Left lung (tissue), 10 donors: Measurements from ENCODE around the gene GRIK5. TPM values are rescaled to one million over a fixed set of nuclear protein-coding genes. Genes with fewer than 3 reads are reported as not detected.
A peak's percentile ranks its signal among the peaks of the same experiment; 100 is the strongest.
"Not testable (repeated sequence)": the region's sequence is repeated elsewhere in the genome, so short reads cannot be mapped to it uniquely, and the experiment has no call there.

Source experiments
- ATAC-seq: fragments of 200-7000 bp; cut with Tn5 transposase; one replicate; pipeline ENCODE4 v1.9.1; 2020; ENCODE audit warnings: moderate library complexity
- DNase-seq, 4 donors: peaks; one replicate each; pipeline ENCODE4 v3.0.0-alpha.2; 2013 to 2020
- H3K27ac ChIP-seq, 2 donors: fragments of 200-600 bp; sonication (generic) in 1 of 2; one replicate each; pipeline versions ENCODE4 v1.5.0 to v1.8.0; 2020 to 2021
- H3K27me3 ChIP-seq, 2 donors: fragments of 200-600 bp; sonication (generic) in 1 of 2; one replicate each; pipeline versions ENCODE4 v1.5.0 to v1.8.0; 2020 to 2021
- H3K36me3 ChIP-seq, 2 donors: fragments of 200-600 bp; sonication (generic) in 1 of 2; one replicate each; pipeline versions ENCODE4 v1.5.0 to v1.8.0; 2020 to 2021
- H3K4me1 ChIP-seq, 2 donors: fragments of 200-600 bp; one replicate each; pipeline ENCODE4 v1.8.0; 2021
- H3K4me3 ChIP-seq, 2 donors: fragments of 200-600 bp; sonication (generic) in 1 of 2; one replicate each; pipeline versions ENCODE4 v1.5.0 to v1.8.0; 2020 to 2021; ENCODE audit warnings: mild to moderate bottlenecking in 1 of 2
- H3K9me3 ChIP-seq, 2 donors: fragments of 200-600 bp; sonication (generic) in 1 of 2; one replicate each; pipeline versions ENCODE4 v1.5.0 to v1.8.0; 2020 to 2021
- intact Hi-C, 2 donors: fragments of 100-400 bp; cut with DNase I; formaldehyde crosslinking; loops; one replicate each; pipeline versions ENCODE4 v1.11.2 to v1.14.2; 2022
- polyA plus RNA-seq, 6 donors: library from polyadenylated mRNA; unstranded; fragments of 120-200 nt; gene quantifications; one replicate each; pipeline ENCODE4 v1.2.1, GENCODE V29; 2013; ENCODE audit not compliant: insufficient read length in 6 of 6
- total RNA-seq, 2 donors: library from RNA; stranded (reverse); fragmentation: NEBNext Ultra II Directional; extraction: Animal tissue kit (Norgen Biotek cat#: 25700); gene quantifications; one replicate each; pipeline ENCODE4 v1.2.1, GENCODE V29; 2021
- TF ChIP-seq, protein P1 (sequence below), 2 donors: fragments of 200-600 bp; sonication (generic) in 1 of 2; IDR thresholded peaks; one replicate each; pipeline versions ENCODE4 v1.5.0 to v1.8.0; 2021; ENCODE audit warnings: antibody characterized with exemption in 2 of 2
- donor health status: DM: no; HTN: yes; CAD: no.
- donor health status: DM: no; HTN: no; CAD: no.

Gene GRIK5
- total and polyA plus RNA-seq, 8 donors = 0.29 to 11.6 (median 4.6) TPM

GRCh38 chr19:42110658-42111057 lies 40.7 kb upstream of the GRIK5 start:
- TF ChIP-seq, protein P1, sequence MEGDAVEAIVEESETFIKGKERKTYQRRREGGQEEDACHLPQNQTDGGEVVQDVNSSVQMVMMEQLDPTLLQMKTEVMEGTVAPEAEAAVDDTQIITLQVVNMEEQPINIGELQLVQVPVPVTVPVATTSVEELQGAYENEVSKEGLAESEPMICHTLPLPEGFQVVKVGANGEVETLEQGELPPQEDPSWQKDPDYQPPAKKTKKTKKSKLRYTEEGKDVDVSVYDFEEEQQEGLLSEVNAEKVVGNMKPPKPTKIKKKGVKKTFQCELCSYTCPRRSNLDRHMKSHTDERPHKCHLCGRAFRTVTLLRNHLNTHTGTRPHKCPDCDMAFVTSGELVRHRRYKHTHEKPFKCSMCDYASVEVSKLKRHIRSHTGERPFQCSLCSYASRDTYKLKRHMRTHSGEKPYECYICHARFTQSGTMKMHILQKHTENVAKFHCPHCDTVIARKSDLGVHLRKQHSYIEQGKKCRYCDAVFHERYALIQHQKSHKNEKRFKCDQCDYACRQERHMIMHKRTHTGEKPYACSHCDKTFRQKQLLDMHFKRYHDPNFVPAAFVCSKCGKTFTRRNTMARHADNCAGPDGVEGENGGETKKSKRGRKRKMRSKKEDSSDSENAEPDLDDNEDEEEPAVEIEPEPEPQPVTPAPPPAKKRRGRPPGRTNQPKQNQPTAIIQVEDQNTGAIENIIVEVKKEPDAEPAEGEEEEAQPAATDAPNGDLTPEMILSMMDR (IDR thresholded peaks at IDR 0.05) = no peak
- H3K4me3 ChIP-seq = no peak overlapping the region
- no peak overlapping the region for H3K27ac ChIP-seq
- DNase-seq (no peak), ATAC-seq (no peak)
- peaks cover 0 to 9% of the 10 kb centered on the region in 2 donors for H3K27me3 ChIP-seq
- no peaks in the 10 kb centered on the region for H3K4me1 ChIP-seq
- intact Hi-C loops = no loop called here
- H3K36me3 ChIP-seq = no peaks in the 10 kb centered on the region
- H3K9me3 ChIP-seq = no peaks in the 10 kb centered on the region

DNA sequence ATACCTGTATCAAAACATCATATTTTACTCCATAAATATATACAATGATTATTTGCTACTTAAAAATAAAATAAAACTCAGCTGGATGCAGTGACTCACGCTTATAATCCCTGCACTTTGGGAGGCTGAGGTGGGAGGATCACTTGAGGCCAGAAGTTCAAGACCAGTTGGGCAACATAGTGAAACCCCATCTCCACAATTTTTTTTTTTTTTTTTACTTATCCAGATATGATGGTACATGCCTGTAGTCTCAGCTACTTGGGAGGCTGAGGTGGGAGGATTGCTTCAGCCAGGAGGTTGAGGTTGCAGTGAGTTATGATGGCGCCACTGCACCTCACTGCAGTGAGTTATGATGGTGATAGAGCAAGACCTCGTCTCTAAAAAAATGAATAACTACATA lies 39.9 kb upstream of the GRIK5 start:
- Histone ChIP-seq H3K27ac (no peak overlapping the region), H3K9me3 (no peaks in the 10 kb centered on the region), H3K4me1 (no peaks in the 10 kb centered on the region), H3K4me3 (no peak overlapping the region), H3K27me3 (peaks cover 5 to 14% of the 10 kb centered on the region in 2 donors), H3K36me3 (no peaks in the 10 kb centered on the region)
- TF ChIP-seq, protein P1 (IDR thresholded peaks at IDR 0.05) = no peak
- intact Hi-C loops = no loop called here
- ATAC-seq = no peak
- no peak for DNase-seq

DNA sequence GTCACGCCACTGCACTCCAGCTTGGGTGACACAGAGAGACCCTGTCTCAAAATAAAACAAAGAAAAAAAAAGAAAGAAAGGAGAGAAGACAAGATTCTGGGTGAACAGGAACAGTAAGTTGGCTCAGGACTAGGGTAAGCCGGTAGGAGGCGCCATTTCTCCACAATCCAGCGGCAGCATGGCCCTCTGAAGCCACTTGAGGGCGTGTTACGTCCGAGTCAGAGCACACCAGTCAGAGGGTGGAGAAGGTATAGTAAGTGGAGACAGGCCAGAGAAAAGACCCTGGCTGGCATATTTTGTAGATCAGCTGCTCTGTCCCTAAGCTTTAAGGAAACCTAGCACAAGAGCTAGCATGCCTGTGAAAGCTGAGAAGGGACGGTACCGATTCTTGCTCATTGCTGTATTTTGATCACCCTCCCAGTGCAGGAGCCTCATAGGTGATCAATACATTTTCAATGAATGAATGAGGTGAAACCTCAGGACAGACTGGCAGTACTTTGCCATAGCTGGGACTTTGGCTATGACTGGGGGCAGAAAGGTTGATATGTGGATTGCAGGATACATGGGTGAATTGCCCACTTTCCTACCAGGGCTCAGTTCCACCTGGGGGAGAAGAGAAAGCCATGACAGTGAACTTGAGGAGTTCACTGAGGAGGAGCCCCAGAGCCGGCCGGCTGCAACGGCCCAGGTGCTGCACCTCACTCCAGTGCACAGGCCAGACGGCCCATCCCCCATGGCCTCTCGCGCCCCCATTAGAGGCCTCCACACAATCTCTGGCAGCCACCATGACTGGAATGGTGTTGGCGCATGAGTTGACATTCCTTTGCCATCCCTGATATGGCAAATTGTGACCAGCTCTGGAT lies 38.8 kb upstream of the GRIK5 start:
- H3K4me3 ChIP-seq = no peak overlapping the region
- DNase-seq = peak in 3 of 4 donors; percentile 73 to 90 (median 85)
- TF ChIP-seq, protein P1 (IDR thresholded peaks at IDR 0.05) = peak; percentile 93 to 94
- ATAC-seq = peak; percentile 99
- no peaks in the 10 kb centered on the region for H3K4me1 ChIP-seq
- H3K9me3 ChIP-seq = no peaks in the 10 kb centered on the region
- peaks cover 5 to 14% of the 10 kb centered on the region in 2 donors for H3K27me3 ChIP-seq
- intact Hi-C loops = no loop called here
- no peak overlapping the region for H3K27ac ChIP-seq
- H3K36me3 ChIP-seq = no peaks in the 10 kb centered on the region

- Histone ChIP-seq H3K27me3 (peaks cover 5 to 14% of the 10 kb centered on the region in 2 donors), H3K4me3 (no peak overlapping the region), H3K36me3 (no peaks in the 10 kb centered on the region), H3K9me3 (no peaks in the 10 kb centered on the region), H3K27ac (no peak overlapping the region), H3K4me1 (no peaks in the 10 kb centered on the region)
- no peak for ATAC-seq
- DNase-seq = no peak
- intact Hi-C loops = no loop called here
- TF ChIP-seq, protein P1 (IDR thresholded peaks at IDR 0.05) = no peak
Observed at GRCh38 chr19:42105368-42105767, 35.4 kb upstream of the GRIK5 start.

DNA sequence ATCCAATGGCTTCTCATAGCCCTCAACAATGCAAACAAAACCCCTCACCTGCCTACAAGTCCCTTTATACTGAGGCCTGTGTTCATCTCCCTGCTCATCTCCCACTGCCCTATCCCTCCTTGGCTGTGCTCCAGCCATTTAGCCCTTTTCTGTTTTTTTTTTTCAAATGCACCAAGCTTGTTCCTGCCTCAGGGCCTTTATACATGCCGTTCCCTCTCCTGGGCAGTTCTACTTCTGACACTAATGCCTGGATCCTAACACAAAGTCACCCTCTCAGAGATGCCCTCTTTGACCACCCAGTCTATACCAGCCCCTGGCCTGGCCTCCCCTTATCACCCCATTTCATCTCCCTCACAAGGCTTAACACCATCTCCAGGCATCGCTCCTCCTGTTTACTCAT lies 32.9 kb upstream of the GRIK5 start:
- no peaks in the 10 kb centered on the region for H3K9me3 ChIP-seq
- H3K36me3 ChIP-seq = no peaks in the 10 kb centered on the region
- TF ChIP-seq, protein P1 (IDR thresholded peaks at IDR 0.05) = no peak
- intact Hi-C loops = no loop called here
- H3K4me3 ChIP-seq = no peak overlapping the region
- H3K27ac ChIP-seq = no peak overlapping the region
- H3K27me3 ChIP-seq = peaks cover 5 to 14% of the 10 kb centered on the region in 2 donors
- ATAC-seq (no peak), DNase-seq (no peak)
- H3K4me1 ChIP-seq = no peaks in the 10 kb centered on the region

GRCh38 chr19:42100241-42100640 lies 30.2 kb upstream of the GRIK5 start:
- ATAC-seq, H3K4me1 ChIP-seq, H3K9me3 ChIP-seq, H3K27ac ChIP-seq, intact Hi-C loops, H3K4me3 ChIP-seq, DNase-seq, H3K36me3 ChIP-seq: not testable (repeated sequence)
- H3K27me3 ChIP-seq = peaks cover under 1 to 16% of the 10 kb centered on the region in 2 donors
